ENCODE results near the gene EIF2B5.

The EIF2B5 gene

DNA sequence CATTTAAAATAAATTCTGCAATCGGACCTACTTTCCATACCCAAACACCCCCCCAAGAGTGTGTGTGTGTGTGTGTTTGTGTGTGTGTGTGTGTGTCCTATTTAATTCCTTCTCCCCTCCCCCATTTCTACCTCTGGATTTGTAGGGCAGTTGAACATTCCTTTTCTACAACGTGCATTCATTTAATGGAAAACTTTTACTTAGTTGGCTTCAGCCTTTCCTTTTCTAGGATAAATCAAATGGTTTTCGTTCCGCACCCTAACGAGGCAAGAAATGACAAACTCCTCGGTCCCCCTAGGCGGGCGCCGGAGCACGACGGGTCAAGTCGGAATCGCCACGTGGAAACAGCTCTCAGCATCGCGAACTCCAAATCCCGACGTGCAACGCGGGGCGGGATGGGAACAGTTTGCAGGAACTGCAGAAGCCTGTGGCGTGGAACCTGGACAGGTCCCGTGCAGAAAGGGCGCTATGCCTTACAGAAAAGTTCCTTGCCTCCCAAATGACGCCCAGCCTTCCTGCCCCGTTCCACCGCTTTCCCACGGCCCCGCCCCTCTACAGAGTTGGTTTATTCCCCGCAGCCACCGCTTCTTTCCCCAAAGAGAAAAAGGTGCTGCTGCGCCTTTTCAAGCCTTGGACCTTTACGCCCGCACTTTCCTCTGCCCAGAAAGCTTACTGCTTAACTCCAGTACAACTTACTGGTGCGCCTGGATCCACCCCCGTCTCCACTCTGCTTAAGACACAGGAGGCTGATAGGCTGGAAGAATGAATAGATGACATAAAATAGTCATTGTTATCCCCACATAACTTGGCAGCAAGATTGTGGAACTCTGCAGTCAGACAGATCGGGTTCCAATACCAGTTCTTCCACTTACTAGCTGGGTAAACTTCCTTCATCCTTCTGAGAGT lies 1.1 kb upstream of the EIF2B5 start:
- no peaks in the 10 kb centered on the region for H3K27me3 ChIP-seq (ENCODE audit: insufficient read depth, insufficient read length)
- no peak for TF ChIP-seq ZNF274 (IDR thresholded peaks at IDR 0.05; ENCODE audit: low read depth, low read length)
- TF ChIP-seq YY1 (IDR thresholded peaks at IDR 0.05; ENCODE audit: insufficient read depth, insufficient read length), result no peak
- no peak for TF ChIP-seq SUZ12 (IDR thresholded peaks at IDR 0.05; ENCODE audit: extremely low read depth, insufficient read depth, insufficient read length)
- H3K9me3 ChIP-seq (ENCODE audit: insufficient read depth, low read length), result no peaks in the 10 kb centered on the region
- no peak for DNase-seq (ENCODE audit: low read depth, low spot score)
- H3K4me1 ChIP-seq (ENCODE audit: insufficient read depth, insufficient read length), result no peaks in the 10 kb centered on the region
- peak overlapping the region; percentile 98 for H3K4me3 ChIP-seq (ENCODE audit: insufficient read length, low read depth)
- peaks cover 12% of the 10 kb centered on the region for H3K36me3 ChIP-seq (ENCODE audit: insufficient read depth, insufficient read length, low read length)
- H3K9ac ChIP-seq (ENCODE audit: insufficient read length, low read depth), result peak overlapping the region; percentile 99

DNA sequence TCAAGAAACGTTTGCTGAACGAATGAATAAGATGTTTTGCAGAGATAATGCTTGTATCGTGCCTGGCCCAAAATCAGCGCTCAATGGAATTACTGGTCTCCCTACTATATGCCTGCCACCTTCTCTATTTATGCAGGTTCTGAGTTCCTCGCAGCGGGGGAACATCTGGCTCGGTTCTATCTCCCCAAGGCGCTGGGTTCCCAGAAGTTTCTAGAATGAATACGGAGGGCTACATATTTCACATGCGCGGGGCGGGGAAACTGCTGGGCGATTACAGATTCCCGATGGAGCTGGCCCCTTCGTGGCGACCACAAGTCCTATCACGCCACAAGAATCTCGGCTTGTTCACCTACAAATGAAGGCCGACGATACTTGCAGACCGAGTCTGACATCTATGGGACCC lies 411 bp upstream of the EIF2B5 start:
- no peak for TF ChIP-seq SUZ12 (IDR thresholded peaks at IDR 0.05; ENCODE audit: extremely low read depth, insufficient read depth, insufficient read length)
- no peak for TF ChIP-seq YY1 (IDR thresholded peaks at IDR 0.05; ENCODE audit: insufficient read depth, insufficient read length)
- TF ChIP-seq ZNF274 (IDR thresholded peaks at IDR 0.05; ENCODE audit: low read depth, low read length), result no peak

DNA sequence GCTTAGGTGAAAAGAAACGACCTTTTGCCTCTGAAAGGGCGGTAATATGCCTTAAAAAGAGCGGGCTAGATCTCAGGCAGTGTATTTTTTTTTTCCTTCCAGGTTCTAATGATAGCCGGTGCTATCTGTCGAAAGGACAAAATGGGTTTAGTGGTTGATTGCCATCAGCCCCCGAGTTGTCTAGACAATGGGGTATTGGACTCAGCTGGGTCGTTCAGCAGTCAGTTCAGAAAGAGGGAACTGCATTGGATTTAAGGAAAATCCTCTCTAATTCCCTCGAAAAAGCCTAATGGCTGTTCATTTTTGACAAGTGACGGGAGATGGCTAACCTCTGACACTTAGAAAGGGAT lies 728 bp downstream of the EIF2B5 start:
- Histone ChIP-seq H3K36me3 (ENCODE audit: insufficient read depth, insufficient read length, low read length) (peaks cover 22% of the 10 kb centered on the region), H3K27me3 (ENCODE audit: insufficient read depth, insufficient read length) (no peaks in the 10 kb centered on the region), H3K9ac (ENCODE audit: insufficient read length, low read depth) (peak overlapping the region; percentile 99), H3K4me1 (ENCODE audit: insufficient read depth, insufficient read length) (no peaks in the 10 kb centered on the region), H3K4me3 (ENCODE audit: insufficient read length, low read depth) (peak overlapping the region; percentile 98), H3K9me3 (ENCODE audit: insufficient read depth, low read length) (no peaks in the 10 kb centered on the region)
- no peak for DNase-seq (ENCODE audit: low read depth, low spot score)
- TF ChIP-seq ZNF274 (IDR thresholded peaks at IDR 0.05; ENCODE audit: low read depth, low read length), result no peak
- TF ChIP-seq SUZ12 (IDR thresholded peaks at IDR 0.05; ENCODE audit: extremely low read depth, insufficient read depth, insufficient read length), result no peak
- TF ChIP-seq YY1 (IDR thresholded peaks at IDR 0.05; ENCODE audit: insufficient read depth, insufficient read length), result no peak

More for the DNA sequence above, 411 bp upstream of the EIF2B5 start:
- Histone ChIP-seq H3K9ac (ENCODE audit: insufficient read length, low read depth) (peak overlapping the region; percentile 99), H3K27me3 (ENCODE audit: insufficient read depth, insufficient read length) (no peaks in the 10 kb centered on the region), H3K4me1 (ENCODE audit: insufficient read depth, insufficient read length) (no peaks in the 10 kb centered on the region), H3K9me3 (ENCODE audit: insufficient read depth, low read length) (no peaks in the 10 kb centered on the region), H3K4me3 (ENCODE audit: insufficient read length, low read depth) (peak overlapping the region; percentile 98), H3K36me3 (ENCODE audit: insufficient read depth, insufficient read length, low read length) (peaks cover 12% of the 10 kb centered on the region)
- no peak for DNase-seq (ENCODE audit: low read depth, low spot score)

DNA sequence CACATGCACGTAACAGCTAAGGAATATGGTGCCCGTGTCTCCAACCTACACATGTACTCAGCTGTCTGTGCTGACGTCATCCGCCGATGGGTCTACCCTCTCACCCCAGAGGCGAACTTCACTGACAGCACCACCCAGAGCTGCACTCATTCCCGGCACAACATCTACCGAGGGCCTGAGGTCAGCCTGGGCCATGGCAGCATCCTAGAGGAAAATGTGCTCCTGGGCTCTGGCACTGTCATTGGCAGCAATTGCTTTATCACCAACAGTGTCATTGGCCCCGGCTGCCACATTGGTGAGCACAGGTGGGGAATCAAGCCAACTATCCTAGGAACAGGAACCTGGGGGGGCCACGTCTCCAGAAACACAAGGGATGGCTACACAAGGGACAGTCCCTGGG lies 5.3 kb downstream of the EIF2B5 start:
- no peaks in the 10 kb centered on the region for H3K27me3 ChIP-seq (ENCODE audit: insufficient read depth, insufficient read length)
- H3K4me3 ChIP-seq (ENCODE audit: insufficient read length, low read depth), result no peak overlapping the region
- no peak overlapping the region for H3K9ac ChIP-seq (ENCODE audit: insufficient read length, low read depth)
- no peak for DNase-seq (ENCODE audit: low read depth, low spot score)
- no peaks in the 10 kb centered on the region for H3K4me1 ChIP-seq (ENCODE audit: insufficient read depth, insufficient read length)
- no peaks in the 10 kb centered on the region for H3K9me3 ChIP-seq (ENCODE audit: insufficient read depth, low read length)
- no peak for TF ChIP-seq SUZ12 (IDR thresholded peaks at IDR 0.05; ENCODE audit: extremely low read depth, insufficient read depth, insufficient read length)
- no peak for TF ChIP-seq YY1 (IDR thresholded peaks at IDR 0.05; ENCODE audit: insufficient read depth, insufficient read length)
- TF ChIP-seq ZNF274 (IDR thresholded peaks at IDR 0.05; ENCODE audit: low read depth, low read length), result no peak
- peaks cover 67% of the 10 kb centered on the region for H3K36me3 ChIP-seq (ENCODE audit: insufficient read depth, insufficient read length, low read length)

DNA sequence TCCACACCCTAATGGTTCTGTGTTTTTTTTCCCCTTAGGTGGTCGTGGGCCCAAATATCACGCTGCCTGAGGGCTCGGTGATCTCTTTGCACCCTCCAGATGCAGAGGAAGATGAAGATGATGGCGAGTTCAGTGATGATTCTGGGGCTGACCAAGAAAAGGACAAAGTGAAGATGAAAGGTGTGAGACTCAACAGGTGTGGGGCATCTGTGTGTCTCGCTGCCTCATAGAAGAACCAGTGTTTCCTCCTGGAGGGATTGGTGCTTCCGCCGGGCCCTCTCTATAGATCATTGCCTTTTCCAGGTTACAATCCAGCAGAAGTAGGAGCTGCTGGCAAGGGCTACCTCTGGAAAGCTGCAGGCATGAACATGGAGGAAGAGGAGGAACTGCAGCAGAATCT lies 7.0 kb downstream of the EIF2B5 start:
- Histone ChIP-seq H3K36me3 (ENCODE audit: insufficient read depth, insufficient read length, low read length) (peaks cover 78% of the 10 kb centered on the region), H3K9me3 (ENCODE audit: insufficient read depth, low read length) (no peaks in the 10 kb centered on the region), H3K27me3 (ENCODE audit: insufficient read depth, insufficient read length) (no peaks in the 10 kb centered on the region), H3K9ac (ENCODE audit: insufficient read length, low read depth) (no peak overlapping the region), H3K4me3 (ENCODE audit: insufficient read length, low read depth) (no peak overlapping the region), H3K4me1 (ENCODE audit: insufficient read depth, insufficient read length) (no peaks in the 10 kb centered on the region)
- TF ChIP-seq YY1 (IDR thresholded peaks at IDR 0.05; ENCODE audit: insufficient read depth, insufficient read length), result no peak
- no peak for TF ChIP-seq ZNF274 (IDR thresholded peaks at IDR 0.05; ENCODE audit: low read depth, low read length)
- TF ChIP-seq SUZ12 (IDR thresholded peaks at IDR 0.05; ENCODE audit: extremely low read depth, insufficient read depth, insufficient read length), result no peak
- DNase-seq (ENCODE audit: low read depth, low spot score), result no peak

DNA sequence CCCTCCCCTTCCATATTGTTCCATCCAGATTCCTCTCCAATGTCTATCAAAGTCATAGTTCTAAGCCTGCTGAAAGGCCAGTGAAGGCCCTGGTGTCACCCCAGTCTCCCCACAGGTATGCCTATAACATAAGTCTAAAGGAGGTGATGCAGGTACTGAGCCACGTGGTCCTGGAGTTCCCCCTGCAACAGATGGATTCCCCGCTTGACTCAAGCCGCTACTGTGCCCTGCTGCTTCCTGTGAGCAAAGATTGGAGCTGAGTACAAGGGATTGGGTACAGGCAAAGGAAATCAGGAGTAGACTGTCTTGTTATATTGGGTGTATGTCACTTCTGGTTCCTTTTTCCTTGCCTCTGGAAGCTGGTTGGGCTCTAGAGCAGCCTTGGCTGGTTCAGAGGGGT lies 8.2 kb downstream of the EIF2B5 start:
- no peak for DNase-seq (ENCODE audit: low read depth, low spot score)
- Histone ChIP-seq H3K36me3 (ENCODE audit: insufficient read depth, insufficient read length, low read length) (peaks cover 70% of the 10 kb centered on the region), H3K4me1 (ENCODE audit: insufficient read depth, insufficient read length) (no peaks in the 10 kb centered on the region), H3K4me3 (ENCODE audit: insufficient read length, low read depth) (no peak overlapping the region), H3K27me3 (ENCODE audit: insufficient read depth, insufficient read length) (no peaks in the 10 kb centered on the region), H3K9ac (ENCODE audit: insufficient read length, low read depth) (no peak overlapping the region), H3K9me3 (ENCODE audit: insufficient read depth, low read length) (no peaks in the 10 kb centered on the region)
- TF ChIP-seq ZNF274 (IDR thresholded peaks at IDR 0.05; ENCODE audit: low read depth, low read length), result no peak
- no peak for TF ChIP-seq YY1 (IDR thresholded peaks at IDR 0.05; ENCODE audit: insufficient read depth, insufficient read length)
- TF ChIP-seq SUZ12 (IDR thresholded peaks at IDR 0.05; ENCODE audit: extremely low read depth, insufficient read depth, insufficient read length), result no peak

DNA sequence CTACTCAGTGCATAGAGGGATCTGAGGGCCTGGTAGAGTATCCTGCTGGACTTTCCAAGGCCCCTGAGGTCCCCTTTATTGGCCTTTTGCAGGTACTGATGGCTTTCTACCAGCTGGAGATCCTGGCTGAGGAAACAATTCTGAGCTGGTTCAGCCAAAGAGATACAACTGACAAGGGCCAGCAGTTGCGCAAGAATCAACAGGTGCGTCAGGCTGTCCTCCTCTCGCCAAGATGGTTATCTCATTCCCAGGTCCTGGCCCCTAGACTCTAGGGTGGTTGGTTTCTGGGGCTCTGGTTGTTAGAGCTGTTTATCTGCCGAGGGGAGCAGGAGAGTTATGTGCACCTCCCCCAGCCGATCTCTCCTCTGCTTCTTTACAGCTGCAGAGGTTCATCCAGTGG lies 9.3 kb downstream of the EIF2B5 start:
- Histone ChIP-seq H3K9me3 (ENCODE audit: insufficient read depth, low read length) (no peaks in the 10 kb centered on the region), H3K27me3 (ENCODE audit: insufficient read depth, insufficient read length) (no peaks in the 10 kb centered on the region), H3K4me1 (ENCODE audit: insufficient read depth, insufficient read length) (no peaks in the 10 kb centered on the region), H3K4me3 (ENCODE audit: insufficient read length, low read depth) (no peak overlapping the region), H3K9ac (ENCODE audit: insufficient read length, low read depth) (peak overlapping the region; percentile 46), H3K36me3 (ENCODE audit: insufficient read depth, insufficient read length, low read length) (peaks cover 75% of the 10 kb centered on the region)
- DNase-seq (ENCODE audit: low read depth, low spot score), result no peak
- TF ChIP-seq SUZ12 (IDR thresholded peaks at IDR 0.05; ENCODE audit: extremely low read depth, insufficient read depth, insufficient read length), result no peak
- TF ChIP-seq YY1 (IDR thresholded peaks at IDR 0.05; ENCODE audit: insufficient read depth, insufficient read length), result no peak
- no peak for TF ChIP-seq ZNF274 (IDR thresholded peaks at IDR 0.05; ENCODE audit: low read depth, low read length)

Measured in NT2/D1 (cell line).